Activated B cell treated with CpG ODN at 0.5 μM for 24 hours (primary cell): ENCODE results near the gene SEMA5A. TPM values are rescaled to one million over a fixed set of nuclear protein-coding genes. Genes with fewer than 3 reads are reported as not detected.

Experiments used
- ATAC-seq: fragments of 200-7000 bp; cut with Tn5 transposase; one replicate; pipeline ENCODE4 v1.10.0; 2021; ENCODE audit warnings: low read depth, mild to moderate bottlenecking, moderate library complexity
- CTCF ChIA-PET: fragments of 350-600 bp; sonication (Branson Sonifier 250); formaldehyde crosslinking; loops from one replicate; lab custom pipeline; 2021; ENCODE audit warnings: antibody characterized with exemption; lab: Charles Lee
- POLR2A ChIA-PET: fragments of 350-600 bp; sonication (Branson Sonifier 250); formaldehyde crosslinking; loops from one replicate; lab custom pipeline; 2021; ENCODE audit warnings: antibody characterized with exemption; lab: Charles Lee
- DNase-seq: peaks from one replicate; pipeline ENCODE4 v3.0.0; 2022
- H3K27ac Mint-ChIP-seq: one replicate; pipeline ENCODE4 v1.8.0; 2020; ENCODE audit warnings: mixed read lengths
- H3K27me3 Mint-ChIP-seq: one replicate; pipeline ENCODE4 v1.8.0; 2021; ENCODE audit warnings: mixed read lengths
- H3K36me3 Mint-ChIP-seq: one replicate; pipeline ENCODE4 v1.8.0; 2021; ENCODE audit warnings: low read depth, mixed read lengths
- H3K4me1 Mint-ChIP-seq: one replicate; pipeline ENCODE4 v1.8.0; 2021; ENCODE audit warnings: mixed read lengths
- H3K4me3 Mint-ChIP-seq: one replicate; pipeline ENCODE4 v1.8.0; 2020; ENCODE audit warnings: mild to moderate bottlenecking, mixed read lengths
- H3K9me3 Mint-ChIP-seq: one replicate; pipeline ENCODE4 v1.8.0; 2020; ENCODE audit warnings: mixed read lengths
- intact Hi-C: fragments of 100-400 bp; cut with micrococcal nuclease; formaldehyde crosslinking; loops from one replicate; pipeline ENCODE4 v1.15.1; 2024
- total RNA-seq: library from RNA; stranded (reverse); gene quantifications from 2 replicates; pipeline ENCODE4 v1.2.3, GENCODE V29; 2022
- TF ChIP-seq, protein P1 (sequence below): fragments of 200-600 bp; IDR thresholded peaks from one replicate; pipeline ENCODE4 v1.8.0; 2022; ENCODE audit warnings: antibody characterized with exemption, mild to moderate bottlenecking

SEMA5A gene
- total RNA-seq, 1 donor from 2014 or later, result not detected

DNA sequence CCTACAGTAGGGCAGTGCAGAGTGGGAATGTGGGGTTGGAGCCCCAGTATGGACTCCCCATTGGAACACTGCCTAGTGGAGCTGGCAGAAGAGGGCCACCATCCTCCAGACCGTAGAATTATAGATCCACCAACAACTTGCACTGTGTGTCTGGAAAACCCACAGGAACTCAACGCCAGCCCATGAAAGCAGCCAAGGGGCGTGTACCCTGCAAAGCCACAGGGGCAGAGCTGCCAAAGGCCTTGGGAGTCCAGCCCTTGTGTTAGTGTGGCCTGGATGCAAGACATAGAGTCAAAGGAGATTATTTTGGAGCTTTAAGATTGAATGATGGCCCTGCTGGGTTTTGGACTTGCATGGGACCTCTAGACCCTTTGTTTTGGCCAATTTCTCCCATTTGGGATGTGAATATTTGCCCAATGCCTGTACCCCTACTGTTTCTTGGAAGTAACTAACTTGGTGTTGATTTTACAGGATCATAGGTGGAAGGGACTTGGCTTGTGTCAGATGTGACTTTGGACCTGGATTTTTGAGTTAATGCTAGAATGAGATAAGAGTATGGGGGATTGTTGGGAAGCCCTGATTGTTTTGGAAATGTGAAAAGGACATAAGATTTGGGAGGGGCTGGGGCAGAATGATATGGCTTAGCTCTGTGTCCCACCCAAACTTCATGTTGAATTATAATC, 266.8 kb downstream of the SEMA5A start:
- CTCF ChIA-PET, result no interaction called here
- DNase-seq, result no peak

DNA sequence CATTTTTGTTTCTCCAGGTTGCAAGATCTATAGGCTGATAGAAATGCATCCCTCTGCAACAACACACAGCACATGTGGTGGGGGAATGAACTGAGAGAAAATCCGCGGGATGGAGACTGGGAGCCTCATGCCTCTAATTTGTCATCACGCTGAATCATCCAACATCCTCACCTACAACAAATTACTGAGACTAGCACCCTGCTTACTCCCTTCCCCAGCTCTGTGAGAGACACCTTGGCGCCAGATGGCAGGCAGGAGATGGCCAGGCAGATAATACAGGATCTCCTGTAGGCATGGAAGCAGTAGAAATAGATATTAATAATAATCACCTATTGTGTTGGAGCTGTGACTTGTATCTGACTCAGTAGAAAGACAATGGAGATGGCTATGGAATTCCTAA, 276.9 kb downstream of the SEMA5A start:
- CTCF ChIA-PET, result no interaction called here
- ATAC-seq (no peak), DNase-seq (no peak)
- no peaks in the 10 kb centered on the region for H3K27me3 Mint-ChIP-seq
- POLR2A ChIA-PET, result no interaction called here
- H3K4me3 Mint-ChIP-seq, result no peak overlapping the region
- H3K4me1 Mint-ChIP-seq, result no peaks in the 10 kb centered on the region
- intact Hi-C loops, result no loop called here
- H3K9me3 Mint-ChIP-seq, result no peaks in the 10 kb centered on the region
- no peak overlapping the region for H3K27ac Mint-ChIP-seq
- H3K36me3 Mint-ChIP-seq, result no peaks in the 10 kb centered on the region
- TF ChIP-seq, protein P1, sequence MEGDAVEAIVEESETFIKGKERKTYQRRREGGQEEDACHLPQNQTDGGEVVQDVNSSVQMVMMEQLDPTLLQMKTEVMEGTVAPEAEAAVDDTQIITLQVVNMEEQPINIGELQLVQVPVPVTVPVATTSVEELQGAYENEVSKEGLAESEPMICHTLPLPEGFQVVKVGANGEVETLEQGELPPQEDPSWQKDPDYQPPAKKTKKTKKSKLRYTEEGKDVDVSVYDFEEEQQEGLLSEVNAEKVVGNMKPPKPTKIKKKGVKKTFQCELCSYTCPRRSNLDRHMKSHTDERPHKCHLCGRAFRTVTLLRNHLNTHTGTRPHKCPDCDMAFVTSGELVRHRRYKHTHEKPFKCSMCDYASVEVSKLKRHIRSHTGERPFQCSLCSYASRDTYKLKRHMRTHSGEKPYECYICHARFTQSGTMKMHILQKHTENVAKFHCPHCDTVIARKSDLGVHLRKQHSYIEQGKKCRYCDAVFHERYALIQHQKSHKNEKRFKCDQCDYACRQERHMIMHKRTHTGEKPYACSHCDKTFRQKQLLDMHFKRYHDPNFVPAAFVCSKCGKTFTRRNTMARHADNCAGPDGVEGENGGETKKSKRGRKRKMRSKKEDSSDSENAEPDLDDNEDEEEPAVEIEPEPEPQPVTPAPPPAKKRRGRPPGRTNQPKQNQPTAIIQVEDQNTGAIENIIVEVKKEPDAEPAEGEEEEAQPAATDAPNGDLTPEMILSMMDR, result no peak

More for the DNA sequence above, 266.8 kb downstream of the SEMA5A start:
- TF ChIP-seq, protein P1, result no peak
- no peaks in the 10 kb centered on the region for H3K4me1 Mint-ChIP-seq
- H3K4me3 Mint-ChIP-seq, result no peak overlapping the region
- POLR2A ChIA-PET, result no interaction called here
- H3K27me3 Mint-ChIP-seq, result no peaks in the 10 kb centered on the region
- no peak for ATAC-seq
- no peak overlapping the region for H3K27ac Mint-ChIP-seq
- H3K36me3 Mint-ChIP-seq, result no peaks in the 10 kb centered on the region
- H3K9me3 Mint-ChIP-seq, result peaks cover 14% of the 10 kb centered on the region
- intact Hi-C loops, result no loop called here

DNA sequence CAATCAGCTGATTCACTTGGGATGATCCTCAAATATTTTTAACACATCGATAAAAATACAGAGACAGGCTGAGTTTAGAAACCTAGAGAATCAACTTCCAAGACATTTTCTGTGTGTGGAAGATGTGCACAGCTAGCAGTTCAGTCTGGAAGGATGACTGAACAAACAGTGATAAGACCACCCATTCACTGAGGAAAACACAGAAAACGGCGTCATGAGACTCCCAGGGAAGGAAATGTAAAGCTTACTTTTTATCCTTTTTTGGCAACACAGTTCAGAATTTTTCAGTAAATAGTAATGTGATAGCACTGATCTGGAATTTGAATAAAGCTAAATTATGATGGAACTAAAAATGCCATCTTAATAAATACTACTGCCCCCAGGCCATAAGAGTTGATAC, 277.6 kb downstream of the SEMA5A start:
- Mint-ChIP-seq H3K4me3 (no peak overlapping the region), H3K36me3 (no peaks in the 10 kb centered on the region), H3K27me3 (no peaks in the 10 kb centered on the region), H3K9me3 (no peaks in the 10 kb centered on the region), H3K4me1 (no peaks in the 10 kb centered on the region), H3K27ac (no peak overlapping the region)
- TF ChIP-seq, protein P1, result no peak
- ATAC-seq (no peak), DNase-seq (no peak)
- CTCF ChIA-PET, result no interaction called here
- POLR2A ChIA-PET, result no interaction called here
- intact Hi-C loops, result no loop called here

DNA sequence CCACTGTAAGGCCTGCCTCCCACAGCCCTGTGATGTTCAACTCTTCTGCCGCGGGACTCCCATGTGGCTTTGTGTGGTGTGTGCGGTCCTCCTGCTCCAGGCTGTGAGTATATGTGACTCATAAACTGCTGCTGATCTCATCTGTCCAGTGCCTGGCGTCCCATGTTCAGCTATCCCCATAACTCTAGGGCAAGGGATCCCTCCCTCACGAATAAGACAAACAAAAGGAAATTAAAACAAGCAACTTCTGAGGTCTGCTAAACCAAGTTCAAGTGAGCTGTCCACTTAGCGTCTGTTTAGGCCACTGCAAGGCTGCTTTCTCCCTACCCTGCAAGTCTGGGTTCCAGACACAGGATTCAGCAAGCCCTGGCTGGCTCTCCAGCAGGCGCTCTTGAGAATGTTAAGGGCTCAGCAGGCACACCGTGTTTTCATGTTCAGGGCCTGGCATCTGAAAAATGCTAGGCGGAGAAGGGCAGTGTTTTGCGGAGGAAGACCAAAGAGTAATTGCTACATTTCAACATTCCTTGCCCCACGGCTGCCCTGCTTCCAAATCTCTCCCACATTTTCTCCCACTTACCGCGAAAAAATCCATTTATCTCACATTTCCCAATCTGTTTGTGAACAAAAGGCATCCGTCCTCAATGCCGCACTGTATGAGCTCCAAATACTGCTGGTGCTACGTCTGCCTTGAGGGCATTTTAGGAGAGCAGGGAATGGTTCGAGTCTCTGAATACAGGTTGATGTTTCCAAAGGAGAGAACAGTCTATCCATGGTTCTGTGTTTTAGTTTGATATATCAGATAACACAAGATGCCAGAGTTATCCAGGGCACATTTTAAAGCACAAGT, 280.2 kb downstream of the SEMA5A start:
- POLR2A ChIA-PET, result no interaction called here
- Mint-ChIP-seq H3K27ac (no peak overlapping the region), H3K4me3 (no peak overlapping the region), H3K9me3 (no peaks in the 10 kb centered on the region), H3K27me3 (no peaks in the 10 kb centered on the region), H3K4me1 (no peaks in the 10 kb centered on the region), H3K36me3 (no peaks in the 10 kb centered on the region)
- ATAC-seq, result no peak
- intact Hi-C loops, result no loop called here
- CTCF ChIA-PET, result no interaction called here
- TF ChIP-seq, protein P1, result no peak
- DNase-seq, result no peak

DNA sequence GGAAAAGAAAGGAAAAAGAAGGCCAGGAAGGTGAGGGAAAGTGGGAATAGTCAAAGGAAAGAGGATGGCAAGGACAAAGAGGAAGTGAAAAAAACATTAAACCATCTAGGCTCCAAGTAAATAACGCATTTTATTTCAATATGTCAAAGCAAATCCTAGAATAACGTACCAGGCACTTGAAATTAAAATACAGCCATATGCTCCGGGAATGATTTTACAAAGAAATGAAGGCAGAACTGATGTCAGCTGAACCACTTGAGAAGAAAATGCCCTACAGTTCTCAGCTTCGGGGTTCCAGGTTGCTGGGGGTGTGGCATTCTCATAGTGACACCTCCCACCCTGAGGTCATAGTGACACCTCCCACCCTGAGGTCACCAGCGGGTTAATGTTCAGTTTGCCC, 281.6 kb downstream of the SEMA5A start:
- intact Hi-C loops, result no loop called here
- TF ChIP-seq, protein P1, result no peak
- POLR2A ChIA-PET, result no interaction called here
- ATAC-seq (no peak), DNase-seq (no peak)
- Mint-ChIP-seq H3K4me1 (no peaks in the 10 kb centered on the region), H3K27me3 (no peaks in the 10 kb centered on the region), H3K9me3 (no peaks in the 10 kb centered on the region), H3K4me3 (no peak overlapping the region), H3K36me3 (no peaks in the 10 kb centered on the region), H3K27ac (no peak overlapping the region)
- CTCF ChIA-PET, result no interaction called here
